H9 (cell line): Measurements from ENCODE around the gene ONECUT1. TPM values are rescaled to one million over a fixed set of nuclear protein-coding genes. Genes with fewer than 3 reads are reported as not detected.

ENCODE experiments used
- DNase-seq: peaks from one replicate; pipeline ENCODE4 v3.0.0-alpha.2; 2017
- H2AFZ ChIP-seq: one replicate; pipeline ENCODE4 v1.6.1; 2013; ENCODE audit warnings: mild to moderate bottlenecking, low read length, control low read depth, moderate library complexity
- H2AK5ac ChIP-seq: 2 replicates; pipeline ENCODE4 v1.6.1; 2013; ENCODE audit warnings: low read length, control low read depth, mixed read lengths; ENCODE audit not compliant: insufficient read length
- H2BK120ac ChIP-seq: one replicate; pipeline ENCODE4 v1.6.1; 2013; ENCODE audit warnings: low read depth, mild to moderate bottlenecking, low read length, control low read depth, inconsistent platforms; ENCODE audit not compliant: poor library complexity, severe bottlenecking
- H2BK12ac ChIP-seq: 2 replicates; pipeline ENCODE4 v1.6.1; 2013; ENCODE audit warnings: low read length, control low read depth, mixed read lengths, low read depth; ENCODE audit not compliant: insufficient read length
- H2BK15ac ChIP-seq: 2 replicates; pipeline ENCODE4 v1.6.1; 2013; ENCODE audit warnings: low read depth, low read length, control low read depth
- H2BK20ac ChIP-seq: one replicate; pipeline ENCODE4 v1.6.1; 2013; ENCODE audit warnings: low read depth, mild to moderate bottlenecking, low read length, control low read depth, inconsistent platforms; ENCODE audit not compliant: poor library complexity, severe bottlenecking
- H2BK5ac ChIP-seq: 2 replicates; pipeline ENCODE4 v1.6.1; 2013; ENCODE audit warnings: low read length, control low read depth, mixed read lengths; ENCODE audit not compliant: insufficient read length
- H3K14ac ChIP-seq: 2 replicates; pipeline ENCODE4 v1.6.1; 2013; ENCODE audit warnings: low read length, control low read depth; ENCODE audit not compliant: insufficient read depth
- H3K18ac ChIP-seq: 2 replicates; pipeline ENCODE4 v1.6.1; 2013; ENCODE audit warnings: low read depth, mild to moderate bottlenecking, mixed read lengths, low read length, control low read depth; ENCODE audit not compliant: insufficient read length
- H3K23ac ChIP-seq: 2 replicates; pipeline ENCODE4 v1.6.1; 2013; ENCODE audit warnings: low read length, control low read depth, mixed read lengths, low read depth; ENCODE audit not compliant: insufficient read length
- H3K23me2 ChIP-seq: 2 replicates; pipeline ENCODE4 v1.6.1; 2013; ENCODE audit warnings: low read depth, mild to moderate bottlenecking, mixed read lengths, low read length, control low read depth; ENCODE audit not compliant: insufficient read length, poor library complexity, severe bottlenecking
- H3K27ac ChIP-seq: 2 replicates; pipeline ENCODE4 v1.5.1; 2013; ENCODE audit warnings: low read length, control low read depth, mixed read lengths, low read depth; ENCODE audit not compliant: insufficient read length
- H3K27me3 ChIP-seq: 2 replicates; pipeline ENCODE4 v1.6.1; 2013; ENCODE audit warnings: low read length, control low read depth, inconsistent platforms; ENCODE audit not compliant: insufficient read depth
- H3K4ac ChIP-seq: 2 replicates; pipeline ENCODE4 v1.6.1; 2013; ENCODE audit warnings: low read depth, mild to moderate bottlenecking, control low read depth, inconsistent platforms, low read length, moderate library complexity
- H3K4me1 ChIP-seq: 2 replicates; pipeline ENCODE4 v1.6.1; 2013; ENCODE audit warnings: low read length, control low read depth, inconsistent platforms; ENCODE audit not compliant: insufficient read depth
- H3K4me2 ChIP-seq: 2 replicates; pipeline ENCODE4 v1.6.1; 2013; ENCODE audit warnings: low read length, control low read depth, mixed read lengths; ENCODE audit not compliant: insufficient read length, insufficient read depth
- H3K56ac ChIP-seq: 2 replicates; pipeline ENCODE4 v1.6.1; 2013; ENCODE audit warnings: low read depth, mild to moderate bottlenecking, mixed read lengths, low read length, control low read depth; ENCODE audit not compliant: insufficient read length
- H3K79me1 ChIP-seq: 2 replicates; pipeline ENCODE4 v1.6.1; 2013; ENCODE audit warnings: low read depth, mild to moderate bottlenecking, moderate library complexity, low read length, control low read depth, inconsistent platforms; ENCODE audit not compliant: insufficient read depth, poor library complexity, severe bottlenecking
- H3K79me2 ChIP-seq: 2 replicates; pipeline ENCODE4 v1.6.1; 2013; ENCODE audit warnings: low read length, control low read depth, inconsistent platforms; ENCODE audit not compliant: insufficient read depth
- H3K9ac ChIP-seq: 2 replicates; pipeline ENCODE4 v1.6.1; 2013; ENCODE audit warnings: low read length, control low read depth, mixed read lengths; ENCODE audit not compliant: insufficient read length; ENCODE audit errors: extremely low read depth
- H3K9me3 ChIP-seq: one replicate; pipeline ENCODE4 v1.6.1; 2013; ENCODE audit warnings: low read depth, low read length, inconsistent platforms; ENCODE audit not compliant: control insufficient read depth
- H3T11ph ChIP-seq: one replicate; pipeline ENCODE4 v1.6.1; 2013; ENCODE audit warnings: mild to moderate bottlenecking, low read length, control low read depth, inconsistent platforms
- H4K20me1 ChIP-seq: one replicate; pipeline ENCODE4 v1.6.1; 2013; ENCODE audit not compliant: control insufficient read depth, insufficient read length, insufficient read depth
- H4K5ac ChIP-seq: 2 replicates; pipeline ENCODE4 v1.6.1; 2013; ENCODE audit warnings: low read depth, mild to moderate bottlenecking, mixed read lengths, low read length, control low read depth; ENCODE audit not compliant: insufficient read length
- H4K8ac ChIP-seq: replicated peaks from 2 replicates; pipeline ENCODE4 v1.6.1; 2013; ENCODE audit warnings: low read length, control low read depth, mixed read lengths, low read depth; ENCODE audit not compliant: insufficient read length
- H4K91ac ChIP-seq: 2 replicates; pipeline ENCODE4 v1.6.1; 2013; ENCODE audit warnings: low read depth, mild to moderate bottlenecking, moderate library complexity, mixed read lengths, low read length, control low read depth; ENCODE audit not compliant: insufficient read length
- H3K27ac Mint-ChIP-seq, 3 experiments: 2 replicates in 2 of 3; 3 replicates in 1 of 3; pipeline ENCODE4 v1.8.0; 2020 to 2021; ENCODE audit warnings: mixed read lengths in 3 of 3, mild to moderate bottlenecking in 1 of 3, moderate library complexity in 1 of 3
- H3K27me3 Mint-ChIP-seq: 2 replicates; pipeline ENCODE4 v1.8.0; 2021; ENCODE audit warnings: low read depth, mild to moderate bottlenecking, moderate library complexity, mixed read lengths
- H3K36me3 Mint-ChIP-seq, 3 experiments: 2 replicates in 2 of 3; 3 replicates in 1 of 3; pipeline ENCODE4 v1.8.0; 2020 to 2021; ENCODE audit warnings: low read depth in 3 of 3, mixed read lengths in 3 of 3; ENCODE audit not compliant: insufficient read depth in 1 of 3
- H3K4me1 Mint-ChIP-seq, 2 experiments: 2 replicates each; pipeline ENCODE4 v1.8.0; 2020; ENCODE audit warnings: mixed read lengths in 2 of 2
- H3K4me3 Mint-ChIP-seq, 2 experiments: 2 replicates in 1 of 2; 3 replicates in 1 of 2; pipeline ENCODE4 v1.8.0; 2020 to 2021; ENCODE audit warnings: mild to moderate bottlenecking in 2 of 2, mixed read lengths in 2 of 2, moderate library complexity in 1 of 2
- H3K9me3 Mint-ChIP-seq, 2 experiments: 2 replicates in 1 of 2; 3 replicates in 1 of 2; pipeline ENCODE4 v1.8.0; 2020; ENCODE audit warnings: mild to moderate bottlenecking in 2 of 2, mixed read lengths in 2 of 2, moderate library complexity in 1 of 2
- CTCF ChIP-seq: fragments of 200-600 bp; sonication (generic); conservative IDR thresholded peaks from 3 replicates; pipeline ENCODE4 v1.8.0; 2021; ENCODE audit warnings: antibody characterized with exemption, mild to moderate bottlenecking
- WGBS: extraction: QIAGEN DNeasy Blood & Tissue Kit; methylation state at CpG from one replicate; pipeline ENCODE4 v1.1.7; 2013; ENCODE audit warnings: missing lambda C conversion rate, low lambda C conversion rate, mixed read lengths; ENCODE audit not compliant: insufficient read length; ENCODE audit errors: extremely low coverage; 5-methylcytosine and 5-hydroxymethylcytosine counted together
- total RNA-seq: library from RNA; stranded (reverse); gene quantifications from 2 replicates; pipeline ENCODE4 v1.2.1, GENCODE V29; 2021

Gene ONECUT1
- total RNA-seq, 1 experiment from 2014 or later: 14.1 TPM

DNA sequence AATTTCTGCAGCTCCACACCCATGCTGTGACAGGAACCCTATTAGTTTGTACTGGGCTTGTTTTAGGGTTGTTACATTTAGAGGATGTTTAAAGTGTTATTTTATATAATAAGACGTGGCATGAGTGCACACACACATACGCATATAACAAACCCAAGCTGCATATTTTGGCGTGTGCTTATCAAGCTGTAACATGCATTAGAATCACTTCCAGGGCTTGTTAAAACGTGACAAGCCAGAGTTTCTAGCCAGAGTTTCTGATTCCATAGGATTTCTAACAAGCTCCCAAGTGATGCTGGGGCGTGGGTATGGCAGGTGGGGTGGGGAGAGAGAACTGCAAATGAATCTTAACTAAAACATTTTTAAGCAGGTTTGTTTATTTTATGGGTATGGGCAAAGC is 17.4 kb downstream of the ONECUT1 start:
- Histone ChIP-seq H3K27me3 (no peaks in the 10 kb centered on the region), H3K4ac (no peak overlapping the region), H3K4me1 (no peaks in the 10 kb centered on the region), H3K23ac (no peak overlapping the region), H3K18ac (no peak overlapping the region), H2BK5ac (no peak overlapping the region), H4K20me1 (no peaks in the 10 kb centered on the region), H4K8ac (no peak overlapping the region), H3K79me1 (no peaks in the 10 kb centered on the region), H4K91ac (no peak overlapping the region), H3K23me2 (no peaks in the 10 kb centered on the region), H4K5ac (no peak overlapping the region), H2BK120ac (no peak overlapping the region), H3K9ac (no peak overlapping the region), H2AFZ (no peak overlapping the region), H3K9me3 (no peaks in the 10 kb centered on the region), H2AK5ac (no peak overlapping the region), H3K14ac (no peak overlapping the region), H3K56ac (no peak overlapping the region), H3K4me2 (no peak overlapping the region), H3K79me2 (no peaks in the 10 kb centered on the region), H3K27ac (no peak overlapping the region), H2BK20ac (no peak overlapping the region), H2BK15ac (no peak overlapping the region), H3T11ph (no peak overlapping the region), H2BK12ac (no peak overlapping the region)
- TF ChIP-seq CTCF: no peak
- no peak overlapping the region for H3K4me3 Mint-ChIP-seq
- no CpG with 5 or more reads among the region's 5 CpGs for WGBS
- H3K4me1 Mint-ChIP-seq: peaks cover 6 to 13% of the 10 kb centered on the region in 2 experiments
- no peak for DNase-seq
- peaks cover 0 to 9% (median 0%) of the 10 kb centered on the region in 3 experiments; a peak in 3 of 7 replicates for H3K36me3 Mint-ChIP-seq
- no peaks in the 10 kb centered on the region for H3K27me3 Mint-ChIP-seq
- H3K9me3 Mint-ChIP-seq: no peaks in the 10 kb centered on the region
- peak overlapping the region in 1 of 3 experiments; percentile 3; a peak in 1 of 7 replicates for H3K27ac Mint-ChIP-seq
